Smooth muscle cell (in vitro differentiated cells): ENCODE measurements around the gene PNKD. TPM values are rescaled to one million over a fixed set of nuclear protein-coding genes. Genes with fewer than 3 reads are reported as not detected.

Source experiments
- DNase-seq: peaks from one replicate; lab custom pipeline; 2025; ENCODE audit not compliant: unreplicated experiment; lab: John Stamatoyannopoulos, UW
- H2AFZ ChIP-seq: fragments of 200-600 bp; sonication (generic); 2 replicates; pipeline ENCODE4 v1.6.0; 2016; ENCODE audit warnings: antibody characterized with exemption, low read depth, mild to moderate bottlenecking
- H3F3A ChIP-seq: fragments of 200-600 bp; sonication (generic); 2 replicates; pipeline ENCODE4 v1.6.0; 2017; ENCODE audit warnings: antibody characterized with exemption, low read depth
- H3K27ac ChIP-seq: fragments of 200-600 bp; sonication (generic); 2 replicates; pipeline ENCODE4 v1.5.1; 2016; ENCODE audit warnings: low read depth, mild to moderate bottlenecking
- H3K27me3 ChIP-seq: fragments of 200-600 bp; sonication (generic); 2 replicates; pipeline ENCODE4 v1.6.1; 2016; ENCODE audit warnings: low read depth, mild to moderate bottlenecking
- H3K36me3 ChIP-seq: fragments of 200-600 bp; sonication (generic); 2 replicates; pipeline ENCODE4 v1.5.1; 2016; ENCODE audit warnings: low read depth
- H3K4me1 ChIP-seq: fragments of 200-600 bp; sonication (generic); 2 replicates; pipeline ENCODE4 v1.5.1; 2016; ENCODE audit warnings: low read depth
- H3K4me2 ChIP-seq: fragments of 200-600 bp; sonication (generic); 2 replicates; pipeline ENCODE4 v1.6.0; 2016; ENCODE audit warnings: mild to moderate bottlenecking
- H3K4me3 ChIP-seq: fragments of 200-600 bp; sonication (generic); 2 replicates; pipeline ENCODE4 v1.5.1; 2016; ENCODE audit warnings: mild to moderate bottlenecking
- H3K79me2 ChIP-seq: fragments of 200-600 bp; sonication (generic); 2 replicates; pipeline ENCODE4 v1.6.0; 2016; ENCODE audit warnings: low read depth, mild to moderate bottlenecking
- H3K9ac ChIP-seq: fragments of 200-600 bp; sonication (generic); 2 replicates; pipeline ENCODE4 v1.6.0; 2016; ENCODE audit warnings: low read depth
- H3K9me3 ChIP-seq: fragments of 200-600 bp; sonication (generic); replicated peaks from 2 replicates; pipeline ENCODE4 v1.5.1; 2016; ENCODE audit warnings: low read depth
- H4K20me1 ChIP-seq: fragments of 200-600 bp; sonication (generic); 2 replicates; pipeline ENCODE4 v1.6.0; 2016; ENCODE audit warnings: low read depth
- WGBS: methylation state at CpG from one replicate; pipeline ENCODE4 v1.1.7; 2016; ENCODE audit warnings: low lambda C conversion rate; 5-methylcytosine and 5-hydroxymethylcytosine counted together
- polyA plus RNA-seq: library from polyadenylated mRNA; unstranded; fragments of >200 nt; fragmentation: Nextera tagmentation; extraction: Ambion mirVana; gene quantifications from 2 replicates; pipeline ENCODE4 v1.2.1, GENCODE V29; 2016
- total RNA-seq: library from RNA; depleted of rRNA; stranded (reverse); fragments of >200 nt; gene quantifications from 2 replicates; pipeline ENCODE4 v1.2.3, GENCODE V29; 2014
- TF ChIP-seq, protein P1 (sequence below): fragments of 200-600 bp; sonication (generic); IDR thresholded peaks from 2 replicates; pipeline ENCODE4 v1.5.1; 2017; ENCODE audit warnings: borderline replicate concordance, mild to moderate bottlenecking, antibody characterized with exemption; ENCODE audit not compliant: insufficient read depth, poor library complexity, severe bottlenecking

PNKD gene
- total and polyA plus RNA-seq, 2 experiments from 2014 or later: 42.0 to 126 TPM

DNA sequence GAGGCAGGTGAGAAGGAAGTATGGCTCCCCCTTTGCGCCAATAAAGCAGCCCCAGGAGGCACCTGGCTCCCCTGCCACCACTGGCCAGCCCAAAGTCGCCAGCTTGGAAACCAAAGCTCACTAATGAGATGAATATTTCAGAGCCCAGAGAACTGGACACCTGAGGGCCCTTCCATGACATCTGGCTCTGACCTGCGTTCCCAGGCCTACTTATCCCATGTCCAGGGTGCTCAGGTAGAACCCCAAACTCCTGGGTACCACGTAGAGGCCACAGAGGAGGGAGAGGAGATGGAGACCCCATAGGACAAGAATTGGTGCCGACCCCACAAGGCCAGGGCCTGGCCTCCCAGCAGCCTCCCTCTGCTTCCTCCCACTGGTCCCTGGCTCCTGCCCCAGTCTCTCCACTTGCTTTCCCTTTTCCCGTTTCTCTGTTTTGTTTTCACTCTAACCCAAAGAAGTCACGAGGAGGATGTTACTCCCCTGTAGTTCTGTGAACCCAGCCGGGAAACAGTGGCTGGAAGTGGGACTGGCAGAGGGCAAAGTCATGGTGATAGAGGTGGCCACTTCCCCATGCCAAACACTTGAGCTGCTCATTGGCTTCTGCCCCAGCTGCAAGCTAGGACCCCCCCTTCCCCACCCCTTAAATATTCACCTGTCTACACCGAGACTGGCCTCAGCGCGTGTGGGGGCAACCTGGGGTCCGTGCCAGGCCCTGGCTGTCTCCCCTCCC lies 21.2 kb downstream of the PNKD start:
- Histone ChIP-seq H3K36me3 (no peaks in the 10 kb centered on the region), H3K27me3 (no peaks in the 10 kb centered on the region), H2AFZ (no peak overlapping the region), H4K20me1 (no peaks in the 10 kb centered on the region), H3K9ac (peak overlapping the region; percentile 73), H3K4me2 (peak overlapping the region; percentile 94), H3K4me3 (peak overlapping the region; percentile 64), H3K4me1 (peaks cover 37% of the 10 kb centered on the region), H3K27ac (peak overlapping the region; percentile 100), H3F3A (peaks cover 29% of the 10 kb centered on the region), H3K9me3 (no peaks in the 10 kb centered on the region), H3K79me2 (peaks cover 58% of the 10 kb centered on the region)
- no peak for DNase-seq
- 56% methylated on average over 12 of the region's 12 CpGs for WGBS
- TF ChIP-seq, protein P1, sequence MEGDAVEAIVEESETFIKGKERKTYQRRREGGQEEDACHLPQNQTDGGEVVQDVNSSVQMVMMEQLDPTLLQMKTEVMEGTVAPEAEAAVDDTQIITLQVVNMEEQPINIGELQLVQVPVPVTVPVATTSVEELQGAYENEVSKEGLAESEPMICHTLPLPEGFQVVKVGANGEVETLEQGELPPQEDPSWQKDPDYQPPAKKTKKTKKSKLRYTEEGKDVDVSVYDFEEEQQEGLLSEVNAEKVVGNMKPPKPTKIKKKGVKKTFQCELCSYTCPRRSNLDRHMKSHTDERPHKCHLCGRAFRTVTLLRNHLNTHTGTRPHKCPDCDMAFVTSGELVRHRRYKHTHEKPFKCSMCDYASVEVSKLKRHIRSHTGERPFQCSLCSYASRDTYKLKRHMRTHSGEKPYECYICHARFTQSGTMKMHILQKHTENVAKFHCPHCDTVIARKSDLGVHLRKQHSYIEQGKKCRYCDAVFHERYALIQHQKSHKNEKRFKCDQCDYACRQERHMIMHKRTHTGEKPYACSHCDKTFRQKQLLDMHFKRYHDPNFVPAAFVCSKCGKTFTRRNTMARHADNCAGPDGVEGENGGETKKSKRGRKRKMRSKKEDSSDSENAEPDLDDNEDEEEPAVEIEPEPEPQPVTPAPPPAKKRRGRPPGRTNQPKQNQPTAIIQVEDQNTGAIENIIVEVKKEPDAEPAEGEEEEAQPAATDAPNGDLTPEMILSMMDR: no peak

DNA sequence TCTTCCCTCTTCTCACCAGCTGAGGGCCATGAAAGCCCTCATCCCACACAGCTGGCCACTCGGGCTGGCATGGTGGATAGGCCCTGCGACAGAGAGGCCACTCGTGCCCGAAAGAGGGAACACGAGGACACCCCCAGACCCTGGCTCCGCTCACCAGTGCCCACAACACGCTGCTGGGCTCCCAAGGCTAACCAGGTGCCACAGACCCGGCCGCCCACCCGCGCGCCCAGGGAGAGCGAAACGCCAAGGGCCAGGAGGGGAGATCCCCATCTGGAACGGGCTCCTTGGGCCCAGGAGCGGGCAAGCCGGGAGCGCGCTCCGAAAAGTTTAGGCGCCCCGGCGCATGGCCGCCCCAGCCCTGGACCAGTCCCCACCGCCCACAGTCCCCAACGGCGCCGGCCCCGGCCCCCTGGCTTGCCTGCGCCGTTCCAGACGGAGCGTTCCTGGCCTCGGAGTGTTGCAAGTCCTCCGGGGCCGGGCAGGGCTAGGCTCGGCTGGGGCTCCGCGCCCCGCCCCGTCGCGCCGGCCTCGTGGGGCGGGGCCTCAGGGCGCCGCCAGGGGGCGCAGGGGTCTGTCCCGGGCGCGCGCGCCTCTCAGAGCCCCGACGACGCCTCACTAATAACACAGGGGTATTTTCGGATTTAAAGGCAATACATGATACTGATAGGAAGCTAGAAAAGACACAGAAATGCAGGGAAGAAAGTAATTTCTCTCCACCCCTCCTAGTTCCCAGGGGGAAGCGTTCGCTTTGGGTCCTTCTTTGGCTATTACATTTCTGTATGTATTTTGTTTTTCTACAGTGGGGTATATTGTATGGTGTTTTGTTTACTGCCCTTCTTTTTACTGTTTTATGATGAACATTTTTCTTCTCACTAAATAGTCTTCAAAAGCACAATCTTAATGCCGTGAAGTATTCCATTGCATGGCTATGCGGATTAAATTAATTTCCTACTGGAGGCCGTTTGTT lies 22.0 kb downstream of the PNKD start, which contains the start of gene TMBIM1:
Gene TMBIM1 (minus strand): TSS at position 456 of the 967 bp plus-strand sequence. CDS start 10,362 bp downstream, outside the sequence.
- peak within 1 kb of the TSS; percentile 73 for H3K9ac ChIP-seq
- peak within 1 kb of the TSS; percentile 63 for H2AFZ ChIP-seq
- H3K36me3 ChIP-seq: no peaks in the 10 kb centered on the region
- H3F3A ChIP-seq: peaks cover 27% of the 10 kb centered on the region
- peaks cover 57% of the 10 kb centered on the region for H3K79me2 ChIP-seq
- H3K4me2 ChIP-seq: peak within 1 kb of the TSS; percentile 94
- no peaks in the 10 kb centered on the region for H3K9me3 ChIP-seq
- peak within 1 kb of the TSS; percentile 64 for H3K4me3 ChIP-seq
- peak within 1 kb of the TSS; percentile 100 for H3K27ac ChIP-seq
- H4K20me1 ChIP-seq: no peaks in the 10 kb centered on the region
- H3K27me3 ChIP-seq: no peaks in the 10 kb centered on the region
- H3K4me1 ChIP-seq: peaks cover 34% of the 10 kb centered on the region
- 15% methylated on average over 38 of the region's 63 CpGs for WGBS
- peak; percentile 52 for DNase-seq
- TF ChIP-seq, protein P1: peak; percentile 97

DNA sequence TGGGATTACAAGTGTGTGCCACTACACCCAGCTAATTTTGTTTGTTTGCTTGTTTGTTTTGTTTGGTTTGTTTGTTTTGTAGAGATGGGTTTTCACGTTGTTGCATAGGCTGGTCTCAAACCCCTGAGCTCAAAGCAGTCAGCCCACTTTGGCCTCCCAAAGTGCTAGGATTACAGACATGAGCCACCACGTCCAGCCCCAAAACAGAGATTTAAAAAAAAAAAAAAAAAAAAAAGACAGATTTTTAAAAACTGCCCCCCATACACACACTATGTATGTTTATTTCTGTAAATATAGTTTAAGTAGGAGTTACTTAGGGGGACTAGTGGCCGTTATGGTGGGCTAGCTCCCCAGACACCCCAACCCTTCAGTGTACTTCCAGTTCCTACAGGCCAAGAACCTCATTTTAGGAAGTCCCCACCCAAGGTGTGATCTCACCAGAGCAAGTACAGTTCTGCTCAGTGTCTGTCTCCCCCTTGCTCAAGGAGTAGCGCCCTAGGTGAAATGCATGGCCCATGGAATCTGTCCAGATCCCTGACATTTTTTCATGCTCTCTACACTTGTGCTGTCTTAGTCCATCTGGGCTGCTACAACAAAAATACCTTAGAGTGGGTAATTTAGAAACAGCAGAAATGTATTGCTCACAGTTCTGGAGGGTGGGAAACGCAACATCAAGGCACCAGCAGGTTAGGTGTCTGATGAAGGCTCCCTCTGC lies 23.6 kb downstream of the PNKD start:
- no peaks in the 10 kb centered on the region for H3K27me3 ChIP-seq
- no peak for DNase-seq
- H3K79me2 ChIP-seq: peaks cover 42% of the 10 kb centered on the region
- no peaks in the 10 kb centered on the region for H4K20me1 ChIP-seq
- H3K4me3 ChIP-seq: no peak overlapping the region
- H3K9me3 ChIP-seq: no peaks in the 10 kb centered on the region
- peak overlapping the region; percentile 100 for H3K27ac ChIP-seq
- no peaks in the 10 kb centered on the region for H3K36me3 ChIP-seq
- 69% methylated on average over 5 of the region's 5 CpGs for WGBS
- TF ChIP-seq, protein P1: no peak
- no peak overlapping the region for H2AFZ ChIP-seq
- H3K4me1 ChIP-seq: peaks cover 30% of the 10 kb centered on the region
- H3K9ac ChIP-seq: no peak overlapping the region
- no peak overlapping the region for H3K4me2 ChIP-seq
- peaks cover 12% of the 10 kb centered on the region for H3F3A ChIP-seq
